GM12801 (cell line): ENCODE measurements around the gene CYP39A1.

ENCODE experiments used
- CTCF ChIP-seq: IDR thresholded peaks from one replicate; pipeline ENCODE4 v1.5.1; 2011; ENCODE audit warnings: control low read depth; ENCODE audit not compliant: insufficient read length; ENCODE audit errors: extremely low read depth

Gene CYP39A1

GRCh38 chr6:46612645-46613044 lies 40.0 kb downstream of the CYP39A1 start:
- TF ChIP-seq CTCF, result no peak

- TF ChIP-seq CTCF, result no peak
These were observed 41.6 kb downstream of the CYP39A1 start for GRCh38 chr6:46610862-46611553.

- no peak for TF ChIP-seq CTCF
These were observed 46.3 kb downstream of the CYP39A1 start for GRCh38 chr6:46606338-46606737.

GRCh38 chr6:46605091-46605797 lies 47.4 kb downstream of the CYP39A1 start:
- TF ChIP-seq CTCF, result no peak

- no peak for TF ChIP-seq CTCF
These were observed 54.4 kb downstream of the CYP39A1 start for GRCh38 chr6:46598215-46598614.

- no peak for TF ChIP-seq CTCF
These were observed 59.9 kb downstream of the CYP39A1 start for GRCh38 chr6:46592740-46593139.

- no peak for TF ChIP-seq CTCF
These were observed 60.6 kb downstream of the CYP39A1 start for GRCh38 chr6:46592046-46592445.
